Fibroblast of skin of right biceps (primary cell): ENCODE measurements around the gene SPHK1.

Experiments
- DNase-seq: peaks from one replicate; pipeline ENCODE4 v3.0.0-alpha.2; 2013

The SPHK1 gene

GRCh38 chr17:76435751-76436150, 51.3 kb downstream of the SPHK1 start:
- no peak for DNase-seq
